GM12878 (cell line): ENCODE results near the gene OR51L1. TPM values are rescaled to one million over a fixed set of nuclear protein-coding genes. Genes with fewer than 3 reads are reported as not detected.

Experiments used
- ATAC-seq: fragments of 200-7000 bp; cut with Tn5 transposase; 3 replicates; pipeline ENCODE4 v1.9.1; 2020; ENCODE audit warnings: mild to moderate bottlenecking, moderate library complexity
- Bru-seq: library from RNA; stranded (reverse); fragments of 400-500 nt; gene quantifications from one replicate; lab custom pipeline; 2021; lab: Mats Ljungman, UMichigan
- BruChase-seq, 2 experiments: library from RNA; stranded (reverse); fragments of 400-500 nt; gene quantifications; one replicate each; lab custom pipeline; 2021; lab: Mats Ljungman, UMichigan
- BruUV-seq: library from RNA; stranded (reverse); fragments of 400-500 nt; replicated peaks from 2 replicates; lab custom pipeline; 2021; lab: Mats Ljungman, UMichigan
- CTCF ChIA-PET: fragments of 300-600 bp; sonication (Branson Sonifier 250); formaldehyde crosslinking; extraction: SDS; loops from one replicate; lab custom pipeline; 2021; ENCODE audit warnings: inconsistent platforms; lab: Yijun Ruan, JAX
- POLR2A ChIA-PET: fragments of 350-600 bp; formaldehyde crosslinking; extraction: SDS; loops from one replicate; lab custom pipeline; 2021; ENCODE audit warnings: inconsistent platforms; lab: Charles Lee
- RAD21 ChIA-PET: fragments of 300-600 bp; sonication (Branson Sonifier 250); formaldehyde crosslinking; loops from one replicate; lab custom pipeline; 2023; ENCODE audit warnings: antibody characterized with exemption; ENCODE audit not compliant: unreplicated experiment; lab: Charles Lee
- SMC1A ChIA-PET: fragments of 300-600 bp; sonication (Branson Sonifier 250); formaldehyde crosslinking; loops from one replicate; lab custom pipeline; 2023; ENCODE audit not compliant: unreplicated experiment, uncharacterized antibody; lab: Charles Lee
- DNase-seq: peaks from one replicate; pipeline ENCODE4 v3.0.0-alpha.2; 2011; ENCODE audit warnings: low read depth, low spot score
- FAIRE-seq: peaks from 3 replicates; lab custom pipeline; 2011; peaks lifted over from hg19 to GRCh38; lab: Jason Lieb, UNC
- H2AFZ ChIP-seq: 2 replicates; pipeline ENCODE4 v1.6.0; 2011; ENCODE audit warnings: low read depth, low read length, control low read depth; ENCODE audit not compliant: control insufficient read depth
- H3K27ac ChIP-seq: 2 replicates; pipeline ENCODE4 v1.5.1; 2011; ENCODE audit warnings: control low read depth; ENCODE audit not compliant: control insufficient read depth, insufficient read depth
- H3K27me3 ChIP-seq, 2 experiments: replicated peaks in 1 of 2; 2 replicates each; pipeline versions ENCODE4 v1.6.0 to v1.6.1; 2011; ENCODE audit warnings: low read length in 1 of 2; ENCODE audit not compliant: control insufficient read depth in 2 of 2, insufficient read depth in 2 of 2
- H3K36me3 ChIP-seq, 2 experiments: 2 replicates each; pipeline ENCODE4 v1.5.1; 2011; ENCODE audit warnings: low read length in 1 of 2; ENCODE audit not compliant: control insufficient read depth in 2 of 2, insufficient read depth in 2 of 2
- H3K4me1 ChIP-seq: 2 replicates; pipeline ENCODE4 v1.6.1; 2011; ENCODE audit warnings: mild to moderate bottlenecking, low read length, moderate library complexity, mixed read lengths; ENCODE audit not compliant: control insufficient read depth, insufficient read depth
- H3K4me2 ChIP-seq: 2 replicates; pipeline ENCODE4 v1.6.0; 2011; ENCODE audit warnings: control low read depth; ENCODE audit not compliant: control insufficient read depth, insufficient read depth
- H3K4me3 ChIP-seq: fragments of 200-600 bp; sonication (generic); 2 replicates; pipeline ENCODE4 v1.5.1; 2016
- H3K79me2 ChIP-seq: 2 replicates; pipeline ENCODE4 v1.6.0; 2011; ENCODE audit warnings: low read length; ENCODE audit not compliant: control insufficient read depth, insufficient read depth
- H3K9ac ChIP-seq: 2 replicates; pipeline ENCODE4 v1.8.0; 2011; ENCODE audit warnings: low read length, control low read depth, mixed read lengths; ENCODE audit not compliant: control insufficient read depth, insufficient read depth
- H3K9me3 ChIP-seq: replicated peaks from 3 replicates; pipeline ENCODE4 v1.5.1; 2011; ENCODE audit warnings: mild to moderate bottlenecking, low read length; ENCODE audit not compliant: control insufficient read depth, insufficient read depth
- H4K20me1 ChIP-seq: 2 replicates; pipeline ENCODE4 v1.6.0; 2011; ENCODE audit not compliant: control insufficient read depth, insufficient read depth
- CHD4 ChIP-seq: fragments of 200-600 bp; sonication (generic); IDR thresholded peaks from 2 replicates; pipeline ENCODE4 v1.6.1; 2016; ENCODE audit warnings: mild to moderate bottlenecking
- PAX8 ChIP-seq: fragments of 450-650 bp; IDR thresholded peaks from 2 replicates; pipeline ENCODE4 v1.6.1; 2017; ENCODE audit warnings: mild to moderate bottlenecking, moderate library complexity
- RELA ChIP-seq: fragments of 450-650 bp; IDR thresholded peaks from 2 replicates; pipeline ENCODE4 v1.8.0; 2014; ENCODE audit warnings: borderline replicate concordance; ENCODE audit not compliant: partially characterized antibody
- TARDBP ChIP-seq: IDR thresholded peaks from 2 replicates; pipeline ENCODE4 v1.6.1; 2016; ENCODE audit warnings: borderline replicate concordance
- TCF3 ChIP-seq: IDR thresholded peaks from 2 replicates; pipeline ENCODE4 v1.6.1; 2012; ENCODE audit warnings: low read depth, mild to moderate bottlenecking, low read length, borderline replicate concordance; ENCODE audit not compliant: insufficient read depth
- ZNF217 ChIP-seq: fragments of 450-650 bp; IDR thresholded peaks from 2 replicates; pipeline ENCODE4 v1.6.1; 2017; ENCODE audit warnings: antibody characterized with exemption, mild to moderate bottlenecking
- ZSCAN29 ChIP-seq: fragments of 450-650 bp; IDR thresholded peaks from 2 replicates; pipeline ENCODE4 v1.6.1; 2017; ENCODE audit warnings: mild to moderate bottlenecking, moderate library complexity
- WGBS: methylation state at CpG from one replicate; pipeline ENCODE4 v1.1.6; 2016; ENCODE audit warnings: low lambda C conversion rate; ENCODE audit not compliant: insufficient replicate concordance, insufficient coverage; ENCODE audit errors: missing lambda C conversion rate; 5-methylcytosine and 5-hydroxymethylcytosine counted together
- in situ Hi-C: fragments of 300-500 bp; cut with MboI; formaldehyde crosslinking; loops from 9 replicates; pipeline ENCODE4 v1.14.3; 2018; ENCODE audit warnings: mixed read lengths
- intact Hi-C: fragments of 100-400 bp; cut with micrococcal nuclease; formaldehyde crosslinking; loops from one replicate; pipeline ENCODE4 v1.14.2; 2022; ENCODE audit not compliant: unreplicated experiment
- long read RNA-seq, 2 experiments: library from polyadenylated mRNA; unstranded; transcript quantifications; one replicate each; pipeline ENCODE4 v2.0.0, GENCODE V29; 2019 to 2020
- polyA minus RNA-seq, 3 experiments: library from RNA; depleted of rRNA, polyadenylated mRNA; stranded (reverse); fragments of >200 nt; gene quantifications; 2 replicates each; pipeline ENCODE4 v1.2.3, GENCODE V29; 2011
- polyA plus RNA-seq, 11 experiments: library from polyadenylated mRNA; depleted of rRNA in 4 of 11; unstranded in 6 of 11; stranded (reverse) in 5 of 11; fragments of >200 nt; fragmentation: Nextera tagmentation in 4 of 11; fragmentation: Illumina TruSeq in 1 of 11; extraction: Ambion mirVana in 4 of 11; extraction: Trizol in 1 of 11; gene quantifications; 1 replicate in 1 of 11; 2 replicates in 10 of 11; pipeline versions ENCODE4 v1.2.1 to v1.2.3, GENCODE V29; 2011 to 2016; ENCODE audit warnings: inconsistent platforms in 2 of 11, missing spikeins in 2 of 11, low read depth in 1 of 11
- total RNA-seq, 4 experiments: library from RNA; depleted of rRNA in 3 of 4; stranded (reverse); fragments of >200 nt in 3 of 4; fragmentation: Illumina TruSeq in 1 of 4; extraction: Trizol in 1 of 4; gene quantifications; 2 replicates each; pipeline versions ENCODE4 v1.2.1 to v1.2.3, GENCODE V29; 2013 to 2021
- TF ChIP-seq, protein P1 (sequence below): IDR thresholded peaks from 2 replicates; pipeline ENCODE4 v1.6.1; 2012; ENCODE audit warnings: mild to moderate bottlenecking, low read depth, low read length

The OR51L1 gene, protein sequence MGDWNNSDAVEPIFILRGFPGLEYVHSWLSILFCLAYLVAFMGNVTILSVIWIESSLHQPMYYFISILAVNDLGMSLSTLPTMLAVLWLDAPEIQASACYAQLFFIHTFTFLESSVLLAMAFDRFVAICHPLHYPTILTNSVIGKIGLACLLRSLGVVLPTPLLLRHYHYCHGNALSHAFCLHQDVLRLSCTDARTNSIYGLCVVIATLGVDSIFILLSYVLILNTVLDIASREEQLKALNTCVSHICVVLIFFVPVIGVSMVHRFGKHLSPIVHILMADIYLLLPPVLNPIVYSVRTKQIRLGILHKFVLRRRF
- total RNA-seq (2013; cell fraction: nucleolus; rRNA removed): not detected in 2 replicates
- total RNA-seq (2014; rRNA removed): not detected in 2 replicates
- not detected in 2 replicates for total RNA-seq (2014; rRNA removed; fragmentation: Illumina TruSeq; extraction: Trizol)
- not detected in 2 replicates for total RNA-seq (2021)
- not detected for polyA plus RNA-seq (2011; ENCODE audit: low read depth)
- not detected in 2 replicates for polyA plus RNA-seq (2011; rRNA removed)
- polyA plus RNA-seq (2011; cell fraction: cytosol; rRNA removed): not detected in 2 replicates
- not detected in 2 replicates for polyA plus RNA-seq (2011; cell fraction: nucleus; rRNA removed)
- polyA plus RNA-seq (2012): not detected in 2 replicates
- not detected in 2 replicates for polyA plus RNA-seq (2014; fragmentation: Illumina TruSeq; extraction: Trizol)
- not detected for polyA plus RNA-seq (2014; fragmentation: Nextera tagmentation; extraction: Ambion mirVana)
- polyA plus RNA-seq (2014; rRNA removed): 0.11 TPM in 1 of 2 replicates, not detected in the other
- not detected for polyA plus RNA-seq (2016; fragmentation: Nextera tagmentation; extraction: Ambion mirVana)
- not detected in 2 replicates for polyA minus RNA-seq (2011; rRNA and poly(A)+ RNA removed)
- not detected in 2 replicates for polyA minus RNA-seq (2011; cell fraction: cytosol; rRNA and poly(A)+ RNA removed)
- polyA minus RNA-seq (2011; cell fraction: nucleus; rRNA and poly(A)+ RNA removed): not detected in 2 replicates
- Bru-seq, nascent RNA: not detected
- BruChase-seq, experiment 1, labeled RNA remaining after a 6-hour chase: not detected
- BruChase-seq, experiment 2, labeled RNA remaining after a 2-hour chase: not detected
- long read RNA-seq, experiment 1: 0 reads
- long read RNA-seq, experiment 2: 0 reads

DNA sequence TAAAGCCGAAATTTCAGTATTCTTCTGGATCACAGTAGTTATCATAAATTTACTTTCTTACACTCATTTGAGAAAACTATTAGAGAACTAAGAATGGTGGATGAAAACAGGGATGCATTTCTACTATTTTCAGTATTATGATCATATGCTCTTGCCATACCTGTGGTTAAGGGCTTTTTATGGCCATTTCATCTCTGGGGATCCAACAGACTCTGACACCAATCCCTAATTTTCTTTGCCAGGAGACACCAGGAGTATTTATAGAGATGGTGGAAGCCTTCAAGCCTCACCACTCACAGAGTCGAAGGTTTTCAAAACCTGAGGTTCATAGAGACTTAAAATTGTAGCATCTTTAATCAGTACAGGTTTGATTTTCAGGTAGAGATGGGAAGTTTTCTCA, at the start of gene OR51L1:
Gene OR51L1 (plus strand): TSS at position 301 of the 400 bp plus-strand sequence. CDS start 4,132 bp downstream, outside the sequence.
- FAIRE-seq (no peak), ATAC-seq (no peak), DNase-seq (no peak)
- ChIA-PET RAD21 (no interaction called here), SMC1A (no interaction called here), CTCF (no interaction called here), POLR2A (no interaction called here)
- BruUV-seq: no TSS peak
- intact Hi-C loops (no loop called here), in situ Hi-C loops (loop anchor here (5.0 kb wide), 1 partner anchor 357 kb away; the partner anchor contains the start of gene OR51D1)
- no peak within 1 kb of the TSS for H3K4me3 ChIP-seq
- H3K79me2 ChIP-seq: no peaks in the 10 kb centered on the region
- no peaks in the 10 kb centered on the region for H3K4me1 ChIP-seq
- H4K20me1 ChIP-seq: no peaks in the 10 kb centered on the region
- TF ChIP-seq ZSCAN29 (no peak), CHD4 (no peak), PAX8 (no peak), TCF3 (no peak), RELA (no peak), ZNF217 (no peak), TARDBP (no peak)
- TF ChIP-seq, protein P1, sequence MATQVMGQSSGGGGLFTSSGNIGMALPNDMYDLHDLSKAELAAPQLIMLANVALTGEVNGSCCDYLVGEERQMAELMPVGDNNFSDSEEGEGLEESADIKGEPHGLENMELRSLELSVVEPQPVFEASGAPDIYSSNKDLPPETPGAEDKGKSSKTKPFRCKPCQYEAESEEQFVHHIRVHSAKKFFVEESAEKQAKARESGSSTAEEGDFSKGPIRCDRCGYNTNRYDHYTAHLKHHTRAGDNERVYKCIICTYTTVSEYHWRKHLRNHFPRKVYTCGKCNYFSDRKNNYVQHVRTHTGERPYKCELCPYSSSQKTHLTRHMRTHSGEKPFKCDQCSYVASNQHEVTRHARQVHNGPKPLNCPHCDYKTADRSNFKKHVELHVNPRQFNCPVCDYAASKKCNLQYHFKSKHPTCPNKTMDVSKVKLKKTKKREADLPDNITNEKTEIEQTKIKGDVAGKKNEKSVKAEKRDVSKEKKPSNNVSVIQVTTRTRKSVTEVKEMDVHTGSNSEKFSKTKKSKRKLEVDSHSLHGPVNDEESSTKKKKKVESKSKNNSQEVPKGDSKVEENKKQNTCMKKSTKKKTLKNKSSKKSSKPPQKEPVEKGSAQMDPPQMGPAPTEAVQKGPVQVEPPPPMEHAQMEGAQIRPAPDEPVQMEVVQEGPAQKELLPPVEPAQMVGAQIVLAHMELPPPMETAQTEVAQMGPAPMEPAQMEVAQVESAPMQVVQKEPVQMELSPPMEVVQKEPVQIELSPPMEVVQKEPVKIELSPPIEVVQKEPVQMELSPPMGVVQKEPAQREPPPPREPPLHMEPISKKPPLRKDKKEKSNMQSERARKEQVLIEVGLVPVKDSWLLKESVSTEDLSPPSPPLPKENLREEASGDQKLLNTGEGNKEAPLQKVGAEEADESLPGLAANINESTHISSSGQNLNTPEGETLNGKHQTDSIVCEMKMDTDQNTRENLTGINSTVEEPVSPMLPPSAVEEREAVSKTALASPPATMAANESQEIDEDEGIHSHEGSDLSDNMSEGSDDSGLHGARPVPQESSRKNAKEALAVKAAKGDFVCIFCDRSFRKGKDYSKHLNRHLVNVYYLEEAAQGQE: no peak
- no peak within 1 kb of the TSS for H3K4me2 ChIP-seq
- H2AFZ ChIP-seq: no peak within 1 kb of the TSS
- no peak within 1 kb of the TSS for H3K9ac ChIP-seq
- no peaks in the 10 kb centered on the region for H3K27me3 ChIP-seq
- H3K36me3 ChIP-seq: no peaks in the 10 kb centered on the region
- no peak within 1 kb of the TSS for H3K27ac ChIP-seq
- no peaks in the 10 kb centered on the region for H3K9me3 ChIP-seq
- 2% methylated on average over 2 of the region's 2 CpGs for WGBS
